HG03025 (cell line): ENCODE data around the gene NFIX.

Experiments used
- ATAC-seq: cut with Tn5 transposase; IDR thresholded peaks from one replicate; pipeline ENCODE4 v1.9.1; 2021; ENCODE audit warnings: mild to moderate bottlenecking, moderate library complexity; ENCODE audit not compliant: unreplicated experiment, low FRiP score

Gene NFIX

DNA sequence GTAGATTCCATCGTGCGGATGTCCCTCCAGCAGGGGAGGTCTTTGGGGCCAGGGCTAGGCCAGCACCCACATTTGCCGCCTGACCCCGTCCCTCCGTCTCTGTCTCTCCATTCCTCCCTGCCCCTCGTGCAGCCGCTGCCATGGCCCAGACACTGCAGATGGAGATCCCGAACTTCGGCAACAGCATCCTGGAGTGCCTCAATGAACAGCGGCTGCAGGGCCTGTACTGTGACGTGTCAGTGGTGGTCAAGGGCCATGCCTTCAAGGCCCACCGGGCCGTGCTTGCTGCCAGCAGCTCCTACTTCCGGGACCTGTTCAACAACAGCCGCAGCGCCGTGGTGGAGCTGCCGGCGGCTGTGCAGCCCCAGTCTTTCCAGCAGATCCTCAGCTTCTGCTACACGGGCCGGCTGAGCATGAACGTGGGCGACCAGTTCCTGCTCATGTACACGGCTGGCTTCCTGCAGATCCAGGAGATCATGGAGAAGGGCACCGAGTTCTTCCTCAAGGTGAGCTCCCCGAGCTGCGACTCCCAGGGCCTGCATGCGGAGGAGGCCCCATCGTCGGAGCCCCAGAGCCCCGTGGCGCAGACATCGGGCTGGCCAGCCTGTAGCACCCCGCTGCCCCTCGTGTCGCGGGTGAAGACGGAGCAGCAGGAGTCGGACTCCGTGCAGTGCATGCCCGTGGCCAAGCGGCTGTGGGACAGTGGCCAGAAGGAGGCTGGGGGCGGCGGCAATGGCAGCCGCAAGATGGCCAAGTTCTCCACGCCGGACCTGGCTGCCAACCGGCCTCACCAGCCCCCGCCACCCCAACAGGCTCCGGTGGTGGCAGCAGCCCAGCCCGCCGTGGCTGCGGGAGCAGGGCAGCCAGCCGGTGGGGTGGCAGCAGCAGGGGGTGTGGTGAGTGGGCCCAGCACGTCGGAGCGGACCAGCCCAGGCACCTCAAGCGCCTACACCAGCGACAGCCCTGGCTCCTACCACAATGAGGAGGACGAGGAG is 140.1 kb downstream of the NFIX start:
- no peak for ATAC-seq

- ATAC-seq: no peak
Observed at GRCh38 chr19:13137290-13137794, 142.1 kb downstream of the NFIX start.

DNA sequence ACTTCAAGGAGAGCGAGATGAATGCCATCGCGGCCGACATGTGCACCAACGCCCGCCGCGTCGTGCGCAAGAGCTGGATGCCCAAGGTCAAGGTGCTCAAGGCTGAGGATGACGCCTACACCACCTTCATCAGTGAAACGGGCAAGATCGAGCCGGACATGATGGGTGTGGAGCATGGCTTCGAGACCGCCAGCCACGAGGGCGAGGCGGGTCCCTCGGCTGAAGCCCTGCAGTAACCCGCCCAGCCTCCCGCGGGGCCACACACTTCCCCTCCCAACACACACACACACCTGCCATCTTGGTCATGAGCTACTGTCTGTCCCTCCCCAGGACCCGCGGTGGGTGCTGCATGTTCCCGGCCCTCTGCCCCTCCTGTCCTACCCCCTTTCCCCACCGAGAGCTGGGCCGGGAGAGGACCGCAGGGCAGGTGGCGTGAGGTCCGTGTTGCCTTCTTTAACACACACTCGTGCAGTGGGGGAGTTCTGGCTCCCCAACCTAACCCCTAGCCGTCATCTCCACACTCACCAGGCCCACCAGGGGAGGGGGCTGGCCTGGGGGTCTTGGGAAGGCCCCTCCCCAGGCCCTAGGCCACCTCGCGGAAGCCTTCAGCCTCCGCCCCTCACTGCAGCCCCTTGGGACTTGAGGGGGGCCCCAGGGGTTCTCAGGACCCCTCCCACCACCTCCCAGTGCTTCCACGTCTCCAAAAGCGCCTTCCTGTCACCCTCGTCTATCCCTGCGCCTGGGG is 143.1 kb downstream of the NFIX start:
- no peak for ATAC-seq

DNA sequence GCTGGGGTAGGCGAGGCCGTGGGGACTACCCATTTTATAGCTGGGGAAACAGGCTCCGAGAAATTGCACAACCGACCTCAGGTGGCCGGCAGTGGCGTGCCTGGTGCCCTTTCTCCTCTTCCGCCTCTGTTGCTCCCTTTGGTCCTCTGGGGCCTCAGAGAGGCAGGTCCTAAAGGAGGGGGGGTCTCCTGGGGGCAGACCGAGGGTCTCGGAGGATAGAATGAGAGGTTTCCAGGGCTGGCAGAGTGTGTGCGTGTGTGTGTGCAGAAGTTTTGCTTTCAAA is 143.6 kb downstream of the NFIX start:
- no peak for ATAC-seq

DNA sequence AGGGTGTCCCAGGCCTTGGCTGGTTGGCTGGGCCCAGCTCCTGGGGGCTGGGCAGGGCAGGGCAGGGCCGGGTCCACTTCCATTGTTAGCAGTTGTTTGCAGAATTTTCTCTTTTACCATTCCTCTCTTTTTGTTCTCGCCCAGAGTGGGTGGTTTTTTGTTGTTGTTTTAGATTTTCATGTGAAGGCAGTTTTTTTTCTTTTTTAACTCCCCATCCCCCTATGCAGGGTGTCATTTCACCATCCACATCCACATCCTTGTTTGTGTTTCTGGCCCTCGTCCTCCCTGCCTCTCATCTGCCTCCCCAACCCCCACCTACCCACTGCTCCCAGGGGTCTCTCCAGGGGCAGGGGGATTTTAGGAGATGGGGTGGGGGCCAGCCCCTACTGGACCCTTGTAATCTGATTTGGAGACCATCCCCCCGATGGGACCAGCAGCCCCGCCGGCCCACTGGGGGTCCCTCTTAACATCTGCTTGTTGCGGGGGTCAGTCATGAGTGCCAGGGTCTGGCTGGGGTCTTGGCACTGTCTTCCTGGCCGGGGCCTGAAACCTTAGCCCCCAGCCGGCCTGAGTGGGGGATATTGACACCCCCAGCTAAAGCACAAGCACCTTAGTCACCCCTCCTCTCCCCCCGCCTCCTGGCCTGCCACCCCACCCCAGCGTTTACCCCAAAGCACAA is 144.5 kb downstream of the NFIX start:
- ATAC-seq: no peak

DNA sequence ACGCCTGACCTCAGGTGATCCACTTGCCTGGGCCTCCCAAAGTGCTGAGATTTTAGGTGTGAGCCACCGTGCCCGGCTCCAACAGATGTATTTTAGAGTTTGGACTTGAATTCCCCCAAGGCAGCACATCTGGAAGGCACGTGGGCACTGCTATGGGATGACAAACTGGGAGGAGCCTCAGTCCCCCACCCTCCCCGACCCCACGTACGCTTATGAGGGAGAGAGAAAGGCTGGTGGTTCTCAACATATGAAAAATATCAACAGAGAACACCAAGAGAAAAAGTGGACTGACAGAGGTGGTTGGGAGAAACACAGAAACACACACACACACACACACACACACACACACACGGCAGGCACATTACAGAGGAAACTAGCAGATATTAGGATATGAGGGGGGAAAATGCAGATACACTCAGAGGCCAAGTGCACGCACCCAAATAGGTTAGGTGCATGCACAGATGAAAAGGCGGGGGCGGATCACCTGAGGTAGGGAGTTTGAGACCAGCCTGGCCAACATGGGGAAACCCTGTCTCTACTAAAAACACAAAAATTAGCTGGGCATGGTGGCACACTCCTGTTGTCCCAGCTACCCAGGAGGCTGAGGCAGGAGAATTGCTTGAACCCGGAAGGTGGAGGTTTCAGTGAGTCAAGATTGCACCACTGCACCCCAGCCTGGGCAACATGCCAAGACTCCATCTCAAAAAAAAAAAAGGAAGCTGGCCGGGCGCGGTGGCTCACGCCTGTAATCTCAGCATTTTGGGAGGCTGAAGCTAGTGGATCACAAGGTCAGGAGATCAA is 151.7 kb downstream of the NFIX start:
- no peak for ATAC-seq
